ENCODE results near the gene PRXL2B. TPM values are rescaled to one million over a fixed set of nuclear protein-coding genes. Genes with fewer than 3 reads are reported as not detected.
A peak's percentile ranks its signal among the peaks of the same experiment; 100 is the strongest.

The PRXL2B gene
- total RNA-seq, 1 experiment from 2014 or later: 12.6 TPM

DNA sequence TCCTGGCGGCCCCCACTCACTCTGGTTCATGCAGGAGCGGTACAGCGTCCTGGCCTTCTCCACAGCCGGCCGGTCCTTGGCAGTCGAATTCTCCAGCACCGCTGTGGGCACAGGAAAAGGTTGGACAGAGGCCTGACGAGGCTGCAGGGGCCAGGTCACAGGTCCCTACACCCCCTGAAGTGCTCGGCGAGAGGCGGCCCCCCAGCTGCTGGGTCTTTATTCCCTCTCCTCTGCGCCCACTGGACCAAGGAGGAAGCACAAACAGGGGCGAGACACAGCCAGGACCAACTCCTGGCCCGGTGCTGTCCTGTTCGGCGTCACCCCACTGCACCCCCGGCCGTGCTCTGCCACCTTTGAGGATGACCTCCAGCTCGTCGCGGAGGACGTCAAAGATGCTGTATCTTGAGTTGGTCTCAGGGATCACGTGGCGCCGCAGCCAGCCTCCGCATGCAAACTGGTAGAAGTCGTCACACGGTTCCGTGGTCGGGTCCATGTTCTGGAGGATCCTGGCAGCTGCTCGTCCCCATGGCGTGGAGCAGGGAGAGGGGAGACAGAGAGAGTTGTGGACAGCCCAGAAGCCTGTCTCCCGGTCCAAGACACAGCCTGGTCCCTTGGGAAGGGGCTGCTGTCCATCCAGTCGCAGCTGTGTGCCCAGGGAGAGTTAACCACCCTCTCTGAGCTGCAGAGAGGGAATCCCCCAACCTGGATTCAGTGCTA, 22.9 kb downstream of the PRXL2B start:
- BruUV-seq (replicated peaks): no TSS peak
- H3K4me1 Mint-ChIP-seq (ENCODE audit: insufficient read depth, unreplicated experiment): no peaks in the 10 kb centered on the region
- intact Hi-C loops (cut with micrococcal nuclease): no loop called here
- CTCF ChIA-PET: no interaction called here
- POLR2A ChIA-PET: no interaction called here
- DNase-seq (ENCODE audit: unreplicated experiment): no peak
- H3K27ac Mint-ChIP-seq (ENCODE audit: low read depth, unreplicated experiment): no peak overlapping the region
- H3K36me3 Mint-ChIP-seq (ENCODE audit: insufficient read depth, unreplicated experiment): no peaks in the 10 kb centered on the region
- H3K9me3 Mint-ChIP-seq (ENCODE audit: unreplicated experiment): peaks cover 11% of the 10 kb centered on the region
- TF ChIP-seq, protein P1, sequence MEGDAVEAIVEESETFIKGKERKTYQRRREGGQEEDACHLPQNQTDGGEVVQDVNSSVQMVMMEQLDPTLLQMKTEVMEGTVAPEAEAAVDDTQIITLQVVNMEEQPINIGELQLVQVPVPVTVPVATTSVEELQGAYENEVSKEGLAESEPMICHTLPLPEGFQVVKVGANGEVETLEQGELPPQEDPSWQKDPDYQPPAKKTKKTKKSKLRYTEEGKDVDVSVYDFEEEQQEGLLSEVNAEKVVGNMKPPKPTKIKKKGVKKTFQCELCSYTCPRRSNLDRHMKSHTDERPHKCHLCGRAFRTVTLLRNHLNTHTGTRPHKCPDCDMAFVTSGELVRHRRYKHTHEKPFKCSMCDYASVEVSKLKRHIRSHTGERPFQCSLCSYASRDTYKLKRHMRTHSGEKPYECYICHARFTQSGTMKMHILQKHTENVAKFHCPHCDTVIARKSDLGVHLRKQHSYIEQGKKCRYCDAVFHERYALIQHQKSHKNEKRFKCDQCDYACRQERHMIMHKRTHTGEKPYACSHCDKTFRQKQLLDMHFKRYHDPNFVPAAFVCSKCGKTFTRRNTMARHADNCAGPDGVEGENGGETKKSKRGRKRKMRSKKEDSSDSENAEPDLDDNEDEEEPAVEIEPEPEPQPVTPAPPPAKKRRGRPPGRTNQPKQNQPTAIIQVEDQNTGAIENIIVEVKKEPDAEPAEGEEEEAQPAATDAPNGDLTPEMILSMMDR (IDR thresholded peaks at IDR 0.05; ENCODE audit: unreplicated experiment): no peak
- H3K27me3 Mint-ChIP-seq (ENCODE audit: insufficient read depth, unreplicated experiment): peaks cover 12% of the 10 kb centered on the region
- no peak overlapping the region for H3K4me3 Mint-ChIP-seq (ENCODE audit: unreplicated experiment)

DNA sequence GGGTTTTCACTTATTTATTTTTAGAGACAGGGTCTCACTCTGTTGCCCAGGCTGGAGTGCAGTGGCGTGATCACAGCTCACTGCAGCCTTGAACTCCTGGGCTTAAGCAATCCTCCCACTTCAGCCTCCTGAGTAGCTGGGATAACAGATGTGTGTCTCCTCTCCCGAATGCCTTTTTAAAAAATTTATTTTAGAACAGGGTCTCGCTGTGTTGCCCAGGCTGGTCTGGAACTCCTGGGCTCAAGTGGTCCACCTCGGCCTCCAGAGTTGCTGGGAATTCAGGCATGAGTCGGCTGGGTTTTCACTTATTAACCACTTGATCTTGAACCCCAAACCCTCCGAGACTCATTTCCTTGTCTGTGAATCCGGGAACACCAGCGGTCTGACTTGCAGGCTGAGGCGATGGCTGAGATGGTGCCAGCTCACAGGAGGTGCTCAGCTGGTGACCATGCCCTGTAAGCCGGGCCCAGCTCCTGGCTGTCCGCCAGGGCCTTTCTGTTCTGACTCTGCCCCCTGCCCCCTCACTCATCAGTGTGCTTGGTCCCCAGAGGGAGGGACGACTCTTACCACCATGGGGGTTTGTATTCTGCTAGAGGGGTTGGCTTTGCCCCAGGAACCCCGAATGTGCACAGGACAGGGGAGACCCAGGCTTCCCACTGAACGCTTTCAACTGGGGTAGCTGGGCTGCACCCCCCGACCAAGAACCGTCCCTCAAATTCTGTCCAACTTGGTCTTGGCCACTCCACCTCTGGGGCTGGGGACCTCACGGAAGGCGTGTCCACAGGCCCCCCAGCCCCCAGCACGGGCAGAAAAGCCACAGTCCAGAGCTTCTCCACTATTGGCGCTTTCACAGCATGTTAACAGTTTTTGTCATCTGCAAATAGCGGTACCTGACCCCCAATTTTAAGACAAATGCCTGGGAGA, 23.7 kb downstream of the PRXL2B start:
- BruUV-seq (replicated peaks): no TSS peak
- H3K4me3 Mint-ChIP-seq (ENCODE audit: unreplicated experiment): no peak overlapping the region
- H3K27ac Mint-ChIP-seq (ENCODE audit: low read depth, unreplicated experiment): no peak overlapping the region
- no peaks in the 10 kb centered on the region for H3K36me3 Mint-ChIP-seq (ENCODE audit: insufficient read depth, unreplicated experiment)
- peaks cover 12% of the 10 kb centered on the region for H3K9me3 Mint-ChIP-seq (ENCODE audit: unreplicated experiment)
- intact Hi-C loops (cut with micrococcal nuclease): no loop called here
- DNase-seq (ENCODE audit: unreplicated experiment): no peak
- H3K27me3 Mint-ChIP-seq (ENCODE audit: insufficient read depth, unreplicated experiment): peaks cover 12% of the 10 kb centered on the region
- no peaks in the 10 kb centered on the region for H3K4me1 Mint-ChIP-seq (ENCODE audit: insufficient read depth, unreplicated experiment)
- POLR2A ChIA-PET: no interaction called here
- TF ChIP-seq, protein P1 (IDR thresholded peaks at IDR 0.05; ENCODE audit: unreplicated experiment): no peak
- CTCF ChIA-PET: interaction anchor here (0.6 kb wide), 1 partner anchor 597 kb away, joined by 3 read pairs; no protein-coding TSS in a partner anchor

DNA sequence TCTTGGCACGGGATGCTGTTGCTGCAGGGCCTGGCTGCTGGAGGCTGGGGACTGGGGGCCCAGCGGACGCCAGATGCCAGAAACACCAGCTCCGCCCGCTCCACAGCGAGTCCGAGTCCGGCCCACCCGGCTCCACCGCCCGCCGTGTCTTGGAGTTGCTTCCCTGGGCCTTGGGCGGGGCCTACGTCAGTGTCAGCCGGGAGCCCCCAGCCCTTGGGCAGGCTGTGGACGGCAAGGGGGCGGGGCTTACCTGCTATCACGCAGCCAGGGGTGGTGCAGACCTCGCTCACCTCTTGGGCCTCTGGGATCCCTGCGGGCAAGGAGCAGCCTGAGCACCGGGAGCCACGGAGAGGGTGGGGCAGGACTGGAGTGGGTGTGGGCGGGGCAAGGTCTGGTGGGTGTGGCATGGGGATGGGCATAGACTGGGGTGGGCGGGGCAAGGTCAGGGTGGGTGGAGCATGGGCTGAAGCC, 24.5 kb downstream of the PRXL2B start:
- ChIA-PET POLR2A (no interaction called here), CTCF (interaction anchor here (0.6 kb wide), 1 partner anchor 596 kb away, joined by 3 read pairs; no protein-coding TSS in a partner anchor)
- H3K36me3 Mint-ChIP-seq (ENCODE audit: insufficient read depth, unreplicated experiment): no peaks in the 10 kb centered on the region
- H3K4me1 Mint-ChIP-seq (ENCODE audit: insufficient read depth, unreplicated experiment): no peaks in the 10 kb centered on the region
- no peak overlapping the region for H3K27ac Mint-ChIP-seq (ENCODE audit: low read depth, unreplicated experiment)
- peaks cover 12% of the 10 kb centered on the region for H3K27me3 Mint-ChIP-seq (ENCODE audit: insufficient read depth, unreplicated experiment)
- intact Hi-C loops (cut with micrococcal nuclease): no loop called here
- TF ChIP-seq, protein P1 (IDR thresholded peaks at IDR 0.05; ENCODE audit: unreplicated experiment): no peak
- H3K4me3 Mint-ChIP-seq (ENCODE audit: unreplicated experiment): no peak overlapping the region
- BruUV-seq (replicated peaks): no TSS peak
- peak; percentile 16 for DNase-seq (ENCODE audit: unreplicated experiment)
- peaks cover 12% of the 10 kb centered on the region for H3K9me3 Mint-ChIP-seq (ENCODE audit: unreplicated experiment)

Measured in MCF 10A (cell line).